ENCODE data around the gene ERO1B.
"Not testable (repeated sequence)": the region's sequence is repeated elsewhere in the genome, so short reads cannot be mapped to it uniquely, and the experiment has no call there.

The ERO1B gene

GRCh38 chr1:236247286-236247685, 34.5 kb downstream of the ERO1B start:
- no peak for DNase-seq

DNA sequence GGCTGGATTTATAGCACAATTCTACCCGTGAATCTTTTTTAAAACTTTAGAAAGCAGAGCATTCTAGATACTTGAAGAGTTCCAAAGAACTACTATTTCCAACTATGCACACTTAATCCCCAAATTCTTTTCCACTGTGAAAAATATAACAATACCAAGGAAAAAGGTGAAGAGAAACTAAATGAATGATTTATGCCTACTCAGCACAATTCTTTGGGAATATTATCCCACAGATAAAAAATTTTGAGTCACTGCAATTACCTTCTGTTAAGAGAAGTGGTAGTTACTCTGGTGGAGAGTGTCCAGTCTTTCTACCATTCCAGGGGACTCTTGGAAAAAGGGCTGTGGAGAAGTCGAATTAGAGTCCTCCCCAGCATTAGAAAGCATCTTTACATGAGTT, 39.2 kb downstream of the ERO1B start:
- DNase-seq, result no peak

DNA sequence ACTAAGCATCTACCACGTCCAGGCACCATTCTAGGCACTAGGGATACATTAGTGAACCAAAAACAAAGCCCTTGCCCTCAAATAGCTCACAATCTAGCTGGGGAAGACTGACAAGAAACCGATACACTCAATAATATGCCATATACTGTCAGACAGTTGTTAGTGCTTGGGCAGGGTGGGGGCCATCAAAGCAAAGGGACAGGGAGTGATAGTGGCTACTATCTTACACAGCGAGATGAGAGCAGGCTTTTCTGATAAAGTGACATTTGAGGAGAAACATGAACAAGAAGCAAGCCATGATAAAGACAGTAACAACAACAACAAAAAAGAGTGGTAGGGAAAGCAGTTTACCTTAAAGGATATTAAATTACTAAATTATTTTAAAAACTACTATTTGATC, 41.1 kb downstream of the ERO1B start:
- no peak for DNase-seq

DNA sequence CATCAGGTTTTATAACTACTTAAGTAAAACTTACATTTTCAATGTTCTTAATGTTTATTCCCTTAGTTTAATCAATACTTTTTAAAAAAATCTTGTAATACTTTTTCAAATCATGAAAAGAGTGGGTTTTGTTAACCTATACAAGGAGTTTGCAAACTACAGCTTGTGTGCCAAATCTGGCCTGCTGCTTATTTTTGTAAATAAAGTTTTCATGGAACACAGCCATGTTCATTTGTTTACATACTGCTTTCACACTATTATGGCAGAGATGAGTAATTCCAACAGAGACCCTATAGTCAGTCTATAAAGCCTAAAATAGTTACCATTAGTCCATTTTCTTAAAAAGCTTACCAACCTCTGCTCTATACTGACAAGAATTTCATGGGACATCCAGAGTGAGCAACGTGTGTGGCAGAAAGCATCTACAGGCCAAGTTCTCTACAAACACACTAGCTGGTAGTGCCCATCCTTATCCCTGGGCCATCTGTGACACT, 42.6 kb downstream of the ERO1B start:
- no peak for DNase-seq

DNA sequence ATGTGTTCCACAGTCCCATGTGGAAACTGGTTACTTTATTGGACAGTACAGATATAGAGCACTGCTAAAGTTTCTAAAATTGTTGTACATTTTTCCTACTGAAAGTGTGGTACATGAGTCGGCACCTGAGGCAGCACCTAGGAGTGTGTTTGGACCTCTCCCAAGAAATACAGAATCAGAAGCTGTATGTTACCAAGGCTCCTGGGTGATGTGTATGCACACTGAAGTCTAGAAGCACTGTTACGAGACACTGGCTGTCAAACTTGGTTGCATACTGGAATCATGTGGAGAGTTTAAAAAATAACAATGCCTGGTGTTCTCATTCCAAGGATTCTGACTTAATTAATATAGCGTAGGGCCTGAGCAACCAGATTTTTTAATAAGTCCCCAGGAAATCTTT, 46.6 kb downstream of the ERO1B start:
- DNase-seq, result no peak

DNA sequence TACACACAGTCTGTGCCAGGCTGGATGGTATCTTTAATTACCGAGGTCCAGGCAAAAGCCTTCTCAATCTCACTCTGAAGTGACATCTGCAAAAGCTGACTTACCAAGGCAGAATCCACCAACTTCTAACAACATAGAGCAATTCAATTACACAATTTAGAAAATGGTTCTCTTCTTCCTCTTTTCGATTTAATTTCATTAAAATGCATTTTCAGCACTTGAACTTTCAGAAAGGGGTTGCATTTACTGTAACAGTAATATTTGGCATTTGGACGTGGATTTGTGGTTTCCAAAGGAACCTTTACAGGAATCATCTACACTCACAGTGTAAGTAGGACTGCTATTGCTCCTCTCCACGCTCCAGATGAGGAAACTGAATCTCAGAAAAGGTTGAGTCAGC, 53.3 kb downstream of the ERO1B start:
- no peak for DNase-seq

DNA sequence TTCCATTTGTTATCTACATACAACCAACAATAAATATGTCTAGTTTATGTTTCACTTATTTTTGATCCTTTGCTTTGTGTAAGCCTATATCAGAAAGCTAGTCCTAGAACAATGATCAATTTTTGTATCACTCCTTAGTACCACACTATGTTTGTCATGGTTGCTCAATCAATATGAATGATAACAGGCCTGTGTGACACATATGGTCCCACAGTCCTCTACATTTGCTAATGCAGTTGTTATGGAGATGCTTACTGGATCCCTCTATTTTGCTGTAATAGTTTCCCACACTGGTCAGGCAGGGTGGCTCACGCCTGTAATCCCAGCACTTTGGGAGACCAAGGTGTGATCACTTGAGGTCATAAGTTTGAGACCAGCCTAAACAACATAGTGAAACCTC, 59.1 kb downstream of the ERO1B start:
- no peak for DNase-seq

DNA sequence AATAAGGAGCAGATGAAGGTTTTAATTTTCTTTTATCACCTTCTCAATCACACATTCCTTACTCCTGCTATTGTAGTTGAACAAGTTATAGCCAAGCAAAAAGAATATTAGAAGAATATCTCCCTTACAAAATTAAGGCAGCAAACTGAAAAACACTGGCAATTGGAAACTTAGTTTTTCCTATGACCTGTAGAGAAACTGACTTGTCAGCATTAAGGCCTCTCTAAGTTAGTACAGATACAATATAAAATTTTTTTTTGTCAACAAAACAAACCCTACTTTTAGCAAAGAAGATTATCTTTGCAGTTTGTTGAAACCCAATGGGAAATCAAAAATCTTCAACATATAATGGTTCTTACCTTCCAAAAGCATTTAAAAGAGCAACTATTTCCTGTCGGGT, 61.3 kb downstream of the ERO1B start:
- no peak for DNase-seq

DNA sequence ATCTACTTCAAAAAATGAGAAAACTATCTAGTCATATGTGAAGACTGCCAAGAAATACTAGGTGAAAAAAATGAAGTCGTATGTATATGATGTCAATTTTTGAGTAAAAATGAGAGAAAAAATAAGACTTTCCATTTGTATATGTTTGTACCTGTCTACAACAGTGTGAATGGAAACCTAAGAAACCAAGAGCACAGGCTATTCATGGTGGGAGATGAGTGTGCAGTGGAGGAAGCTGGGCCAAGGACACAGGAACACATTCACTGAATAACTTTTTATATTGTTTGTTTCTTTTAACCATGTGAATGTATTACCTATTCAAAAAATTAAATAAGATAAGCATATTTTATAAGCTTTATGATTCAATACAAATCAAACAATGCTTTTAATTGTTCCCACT, 67.0 kb downstream of the ERO1B start:
- no peak for DNase-seq

DNA sequence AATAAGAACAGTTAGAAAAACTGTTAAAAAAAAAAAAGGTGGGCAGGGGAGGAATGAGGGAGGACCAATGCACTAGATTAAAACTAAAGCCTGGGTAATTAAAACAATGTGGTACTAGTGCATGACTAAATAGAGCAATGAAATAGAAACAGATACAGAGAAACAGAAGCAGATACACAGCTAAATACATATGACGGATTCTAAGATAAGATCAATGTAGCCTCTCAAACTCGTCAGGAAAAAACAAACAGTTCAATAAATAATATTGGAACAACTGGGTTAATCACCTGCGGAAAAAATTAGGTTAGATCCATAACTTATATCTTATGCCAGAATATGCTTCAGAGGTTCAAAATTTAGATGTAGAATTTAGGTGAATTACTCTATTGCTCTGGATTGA, 68.2 kb downstream of the ERO1B start:
- DNase-seq, result no peak

GRCh38 chr1:236211815-236212214, 69.9 kb downstream of the ERO1B start:
- no peak for DNase-seq

GRCh38 chr1:236209713-236210112, 72.0 kb downstream of the ERO1B start:
- DNase-seq, result no peak

DNA sequence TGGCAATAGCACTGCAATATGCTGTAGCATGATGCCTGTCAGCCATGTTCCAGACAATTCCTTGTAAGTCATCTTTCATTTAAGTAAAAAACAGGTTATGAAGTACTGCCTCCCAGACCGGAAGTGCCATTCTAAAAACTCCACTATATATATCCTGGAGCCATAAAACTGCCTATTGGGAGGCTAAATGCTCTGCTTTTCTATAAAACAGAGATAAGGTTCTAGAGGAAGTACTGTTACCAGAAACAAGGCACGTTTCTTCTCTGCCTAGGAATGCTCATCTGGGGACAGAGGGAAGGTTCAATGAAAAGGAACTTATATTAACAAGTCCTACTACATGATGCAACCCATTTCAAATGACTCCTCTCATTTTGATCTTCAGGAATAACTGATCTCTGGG, 72.6 kb downstream of the ERO1B start:
- no peak for DNase-seq

DNA sequence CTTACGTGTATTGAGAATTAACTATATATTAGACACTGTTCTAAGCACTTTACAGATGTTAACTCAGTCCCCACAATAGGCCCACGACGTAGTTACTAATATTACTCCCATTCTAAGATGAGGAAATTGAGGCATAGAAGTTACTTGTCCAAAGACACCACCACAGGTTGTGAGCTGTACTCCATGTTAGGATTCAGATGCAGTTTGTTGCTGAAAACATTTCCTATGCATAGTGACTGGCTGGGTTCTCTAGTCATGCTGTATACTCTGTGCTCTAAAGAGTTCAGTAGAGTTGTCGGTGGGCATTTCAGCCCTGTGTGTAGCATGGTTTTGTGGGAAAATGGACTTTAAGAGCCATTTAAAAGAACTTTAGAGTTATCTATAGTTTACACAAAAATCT, 74.2 kb downstream of the ERO1B start:
- no peak for DNase-seq

DNA sequence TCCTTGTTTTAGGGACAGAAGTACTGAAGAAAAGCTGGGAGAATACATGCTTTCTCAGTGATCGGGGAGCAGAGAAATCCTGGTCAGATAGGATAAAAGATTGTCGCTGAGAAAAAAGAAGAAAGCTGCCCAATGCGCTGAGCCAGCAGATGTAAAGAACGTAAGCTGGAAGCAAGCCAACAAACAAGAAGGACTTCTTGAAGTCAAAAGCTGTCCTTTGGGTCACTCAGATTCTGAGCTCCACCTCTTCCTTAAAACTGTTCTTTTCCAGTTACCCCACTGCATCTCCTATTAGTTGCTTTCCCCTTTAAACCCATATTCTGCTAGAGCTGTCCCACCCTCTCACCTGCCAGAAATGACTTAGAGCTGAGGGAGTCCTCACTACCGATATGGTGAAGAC, 74.6 kb downstream of the ERO1B start:
- no peak for DNase-seq

DNA sequence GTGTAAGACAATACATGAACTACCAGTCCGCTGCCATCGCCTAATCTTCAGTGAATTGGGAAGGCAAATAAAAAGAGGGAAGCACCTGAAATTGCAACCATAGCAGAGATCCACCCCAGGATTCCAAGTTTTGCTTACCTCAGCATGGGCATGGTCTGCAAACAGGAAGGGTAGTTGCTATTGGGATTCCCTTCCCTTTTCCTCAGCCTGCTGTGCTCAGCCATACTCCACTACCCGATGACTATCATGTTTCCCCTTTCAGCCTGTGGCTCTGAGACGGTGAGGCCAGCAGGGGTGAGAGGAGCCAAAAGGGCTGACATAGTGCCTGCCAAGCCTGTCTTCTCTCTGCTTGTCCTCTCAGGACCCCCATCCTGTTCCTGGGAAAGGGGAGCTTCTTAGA, 75.2 kb downstream of the ERO1B start:
- DNase-seq, result no peak

GRCh38 chr1:236204656-236205055, 77.1 kb downstream of the ERO1B start:
- no peak for DNase-seq

DNA sequence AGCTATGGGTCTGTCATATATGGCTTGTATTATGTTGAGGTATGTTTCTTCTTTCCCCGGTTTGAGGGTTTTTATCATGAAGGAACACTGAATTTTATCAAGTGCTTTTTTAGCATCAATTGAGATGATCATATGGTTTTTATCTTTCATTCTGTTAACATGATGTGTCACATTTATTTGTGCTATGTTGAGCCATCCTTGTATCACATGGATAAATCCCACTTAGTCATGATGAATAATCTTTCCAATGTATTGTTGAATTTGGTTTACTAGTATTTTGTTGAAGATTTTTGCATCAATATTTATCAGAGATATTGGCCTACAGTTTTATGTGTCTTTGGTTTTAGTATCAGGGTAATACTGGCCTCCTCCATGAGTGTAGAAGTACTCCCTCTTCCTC, 77.7 kb downstream of the ERO1B start:
- DNase-seq, result no peak

DNA sequence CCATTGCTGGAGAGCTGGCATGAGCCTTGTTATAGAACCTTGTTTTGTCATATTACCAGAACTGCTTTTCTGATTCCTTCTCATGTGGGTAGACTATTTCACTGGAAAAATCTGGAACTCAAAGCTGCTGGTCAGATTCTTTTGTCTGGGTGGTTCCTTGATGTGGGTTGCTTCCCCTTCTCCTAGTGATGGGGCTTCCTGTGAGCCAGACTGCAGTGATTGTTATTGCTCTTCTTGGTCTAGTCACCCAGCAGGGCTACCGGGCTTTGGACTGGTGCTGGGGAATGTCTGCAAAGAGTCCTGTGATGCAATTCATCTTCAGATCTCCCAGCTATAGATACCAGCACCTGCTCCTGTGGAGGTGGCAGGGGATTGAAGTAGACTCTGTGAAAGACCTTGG, 80.0 kb downstream of the ERO1B start:
- no peak for DNase-seq

- no peak for DNase-seq
These were observed 80.8 kb downstream of the ERO1B start for GRCh38 chr1:236200925-236201324.

GRCh38 chr1:236193184-236193583, 88.6 kb downstream of the ERO1B start:
- no peak for DNase-seq

DNA sequence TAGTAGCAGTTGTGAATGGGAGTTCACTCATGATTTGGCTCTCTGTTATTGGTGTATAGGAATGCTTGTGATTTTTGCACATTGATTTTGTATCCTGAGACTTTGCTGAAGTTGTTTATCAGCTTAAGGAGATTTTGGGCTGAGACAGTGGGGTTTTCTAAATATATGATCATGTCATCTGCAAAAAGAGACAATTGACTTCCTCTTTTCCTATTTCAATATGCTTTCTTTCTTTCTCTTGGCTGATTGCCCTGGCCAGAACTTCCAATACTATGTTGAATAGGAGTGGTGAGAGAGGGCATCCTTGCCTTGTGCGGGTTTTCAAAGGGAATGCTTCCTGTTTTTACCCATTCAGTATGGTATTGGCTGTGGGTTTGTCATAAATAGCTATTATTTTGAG, 93.7 kb downstream of the ERO1B start:
- not testable (repeated sequence) for DNase-seq

GRCh38 chr1:236186471-236186870, 95.3 kb downstream of the ERO1B start:
- not testable (repeated sequence) for DNase-seq

DNA sequence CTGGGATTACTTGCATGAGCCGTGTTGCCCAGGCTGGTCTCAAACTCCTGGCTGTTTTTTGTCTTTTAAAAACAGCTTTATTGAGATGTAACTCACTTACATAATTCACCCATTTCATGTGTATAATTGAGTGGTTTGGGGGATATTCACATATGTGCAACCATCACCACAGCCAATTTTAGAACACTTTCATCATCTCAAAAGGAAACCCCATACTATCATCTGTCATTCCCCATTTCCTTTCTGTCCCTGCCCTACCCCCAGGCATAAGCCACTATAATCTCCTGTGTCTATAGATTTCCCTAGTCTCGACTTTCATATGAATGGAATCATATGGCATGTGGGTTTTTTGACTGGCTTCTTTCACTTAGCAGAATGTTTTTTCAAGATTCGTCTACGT, 96.1 kb downstream of the ERO1B start:
- DNase-seq, result no peak

GRCh38 chr1:236181059-236181458, 100.7 kb downstream of the ERO1B start:
- DNase-seq, result no peak

- DNase-seq, result no peak
These were observed 102.1 kb downstream of the ERO1B start for GRCh38 chr1:236179634-236180033.

Measured in NCI-H1436 treated with DMSO at 0.1 percent for 48 hours (cell line).